Glomerular visceral epithelial cell (primary cell): ENCODE measurements around the gene ZDHHC11B.
"Not testable (repeated sequence)": the region's sequence is repeated elsewhere in the genome, so short reads cannot be mapped to it uniquely, and the experiment has no call there.

ENCODE experiments used
- DNase-seq: peaks from one replicate; pipeline ENCODE4 v3.0.0-alpha.2; 2016; ENCODE audit errors: extremely low spot score

The ZDHHC11B gene

DNA sequence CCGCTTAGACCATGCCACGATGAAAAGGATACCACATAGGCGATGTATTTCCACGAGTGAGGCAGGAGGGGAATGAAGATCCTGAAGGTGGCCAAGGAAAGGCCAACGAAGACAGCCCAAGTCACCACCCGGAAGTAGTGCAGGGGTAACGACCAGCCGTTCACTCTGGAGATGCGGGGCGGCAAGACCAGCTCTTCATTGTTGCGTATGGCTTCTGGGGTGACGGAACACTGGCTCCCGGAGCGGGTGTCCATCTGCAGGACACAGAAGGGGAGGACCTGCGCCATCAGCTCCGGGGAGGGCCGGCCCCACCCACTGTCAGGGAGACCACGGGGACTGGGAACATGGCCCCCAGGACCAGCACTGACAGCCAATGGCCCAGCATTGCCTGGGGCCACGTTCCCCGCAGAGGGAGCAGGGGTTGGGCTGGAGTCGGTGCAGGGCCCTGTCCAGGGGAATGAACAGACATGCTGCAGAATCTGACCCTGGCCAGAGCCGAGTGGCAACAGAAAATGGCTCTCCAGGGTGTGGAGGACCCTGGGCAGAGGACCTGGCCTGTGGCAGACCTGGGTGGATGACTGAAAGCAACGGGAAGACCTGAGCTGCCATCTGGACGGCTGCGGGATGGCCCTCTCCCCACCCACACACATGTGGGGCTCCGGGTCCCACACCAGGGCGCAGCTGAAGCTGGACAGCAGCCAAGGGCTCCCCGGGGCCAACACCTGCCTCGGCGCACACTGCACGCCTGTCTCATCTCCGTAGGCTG is 17.7 kb downstream of the ZDHHC11B start:
- DNase-seq = no peak

GRCh38 chr5:765948-766631 is 18.4 kb downstream of the ZDHHC11B start:
- no peak for DNase-seq

- no peak for DNase-seq
Observed at GRCh38 chr5:763998-764781, 20.3 kb downstream of the ZDHHC11B start.

GRCh38 chr5:763397-763796 is 21.1 kb downstream of the ZDHHC11B start:
- DNase-seq = no peak

GRCh38 chr5:762996-763395 is 21.5 kb downstream of the ZDHHC11B start:
- DNase-seq = not testable (repeated sequence)

DNA sequence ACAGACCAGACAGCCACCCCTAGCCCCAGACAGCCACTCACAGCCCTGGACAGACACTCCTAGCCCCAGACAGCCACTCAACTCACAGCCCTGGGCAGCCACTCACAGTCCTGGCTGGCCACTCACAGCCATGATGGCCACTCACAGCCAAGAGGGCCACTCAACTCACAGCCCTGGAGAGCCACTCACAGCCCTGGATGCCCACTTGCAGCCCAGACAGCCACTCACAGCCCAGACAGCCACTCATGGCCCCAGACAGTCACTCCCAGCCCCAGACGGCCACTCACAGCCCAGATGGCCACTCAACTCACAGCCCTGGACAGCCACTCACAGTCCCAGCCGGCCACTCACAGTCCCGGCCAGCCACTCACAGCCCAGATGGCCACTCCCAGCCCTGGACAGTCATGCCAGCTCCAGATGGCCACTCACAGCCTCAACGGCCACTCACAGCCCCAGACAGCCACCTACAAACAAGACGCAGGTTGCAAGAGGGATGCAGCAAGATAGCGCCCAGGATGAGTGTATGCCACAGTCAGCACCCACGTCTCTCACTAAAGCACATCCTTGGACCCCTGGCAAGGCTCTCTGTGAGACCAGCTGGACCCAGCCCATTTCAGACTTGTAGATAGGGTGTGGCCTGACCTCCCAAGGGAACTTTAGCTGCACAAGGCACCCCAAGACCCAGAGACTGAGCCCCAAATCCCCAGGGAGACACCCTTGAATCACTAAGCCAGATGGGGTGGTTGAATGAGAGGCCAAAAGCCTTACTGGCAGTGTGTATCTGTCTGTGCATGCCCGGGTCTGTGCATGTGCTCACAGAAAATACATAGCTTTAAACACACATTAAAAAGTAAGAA is 22.4 kb downstream of the ZDHHC11B start:
- no peak for DNase-seq

DNA sequence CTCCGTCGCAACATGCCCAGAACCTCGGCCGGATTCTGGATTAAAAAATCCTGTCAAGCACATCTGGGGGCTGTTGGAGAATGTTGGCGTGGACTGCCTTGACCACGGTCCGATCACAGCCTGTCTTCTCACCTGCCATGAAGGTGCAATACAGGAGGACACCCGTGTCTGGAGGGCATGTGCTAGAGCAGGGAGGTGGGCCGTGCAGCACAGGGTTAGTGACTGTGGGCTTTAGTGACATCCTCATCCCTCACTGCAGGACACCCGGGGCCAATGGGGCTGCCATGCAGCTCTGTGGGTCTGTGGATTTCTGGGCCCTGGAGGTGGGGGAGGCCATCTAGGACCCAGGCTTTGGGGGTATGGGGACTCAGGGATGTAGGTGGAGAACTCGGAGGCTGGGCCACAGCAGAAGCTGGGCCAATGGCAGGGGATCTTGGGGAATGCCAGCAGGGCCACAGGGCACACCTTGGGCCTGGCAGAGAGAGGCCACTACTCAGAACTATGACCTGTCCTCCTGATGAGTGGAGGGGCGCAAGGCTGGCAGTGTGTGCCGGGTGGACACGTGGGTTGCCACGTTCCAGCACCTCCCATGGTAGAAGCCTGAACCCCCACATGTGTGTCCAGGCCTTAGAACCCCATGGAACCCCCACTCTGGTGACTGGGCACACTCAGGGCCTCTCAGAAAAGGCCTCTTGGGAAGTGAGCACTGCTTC is 23.3 kb downstream of the ZDHHC11B start:
- DNase-seq = no peak

GRCh38 chr5:760363-761058 is 24.0 kb downstream of the ZDHHC11B start:
- DNase-seq = no peak

- DNase-seq = no peak
Observed at GRCh38 chr5:759781-760362, 24.7 kb downstream of the ZDHHC11B start.

GRCh38 chr5:759111-759751 is 25.3 kb downstream of the ZDHHC11B start:
- no peak for DNase-seq

GRCh38 chr5:758698-759053 is 25.9 kb downstream of the ZDHHC11B start:
- no peak for DNase-seq

DNA sequence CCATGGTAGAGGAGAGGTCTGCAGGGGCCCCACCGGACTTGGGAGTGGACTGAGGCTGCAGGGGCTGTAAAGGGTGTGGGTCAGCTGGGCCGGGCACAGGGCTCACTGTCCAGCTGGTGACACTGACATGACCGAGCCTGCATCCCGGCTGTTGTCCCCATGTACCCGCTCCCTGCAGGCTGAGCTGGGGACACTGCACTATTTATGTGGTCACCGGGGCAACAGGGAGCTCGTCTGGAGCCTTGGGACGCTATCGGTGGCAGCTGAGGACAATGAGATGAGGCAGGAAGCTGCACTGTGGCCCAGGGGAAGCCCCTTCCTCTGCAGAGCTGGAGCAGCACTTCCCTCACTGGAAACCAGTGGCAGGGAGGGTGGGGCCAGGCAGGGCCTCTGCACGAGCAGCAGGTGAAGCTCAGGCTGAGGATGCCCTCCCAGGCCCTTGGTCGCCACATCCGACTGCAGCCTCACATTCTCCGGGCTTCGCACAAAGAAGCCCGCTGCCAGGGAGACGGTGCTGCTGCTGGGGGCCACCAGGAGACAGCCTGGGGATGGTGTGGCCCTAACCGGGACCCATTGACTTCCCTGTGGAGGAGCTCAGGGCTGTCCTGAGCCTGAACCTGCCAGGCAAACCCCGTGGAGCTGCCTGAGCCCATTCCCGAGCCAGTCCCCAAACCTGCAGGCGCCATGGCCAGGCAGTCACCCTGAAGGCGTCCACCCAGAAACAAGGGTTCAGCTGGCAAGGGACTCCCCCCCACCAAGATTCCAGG is 26.4 kb downstream of the ZDHHC11B start:
- no peak for DNase-seq

DNA sequence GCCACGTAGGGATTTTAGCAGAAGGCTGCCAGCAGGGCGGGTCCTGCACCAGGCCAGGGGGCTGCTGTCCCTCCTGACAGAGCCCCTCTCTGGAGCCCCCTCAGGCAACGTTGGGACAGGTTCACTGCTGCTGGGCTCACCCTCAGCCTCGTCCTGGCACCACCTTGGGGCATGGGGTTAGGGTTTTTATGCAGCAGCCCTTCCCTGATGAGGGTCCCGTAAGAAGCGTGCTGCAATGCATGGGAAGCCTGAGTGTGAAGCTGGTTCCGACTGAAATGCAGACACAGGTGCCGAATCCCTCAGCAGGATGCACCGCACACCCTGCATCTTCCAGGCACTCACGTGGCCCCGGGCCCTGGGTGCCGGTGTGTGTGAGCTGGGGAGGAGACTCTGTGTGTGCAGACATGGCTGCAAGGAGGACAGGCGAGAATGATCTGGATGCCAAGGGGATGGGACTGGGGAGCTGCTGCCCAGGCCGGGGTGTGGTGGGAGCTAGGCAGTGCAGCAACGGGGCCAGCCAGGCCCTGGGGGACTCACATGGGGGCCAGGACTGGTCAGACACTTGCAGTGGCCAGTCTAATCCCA is 27.1 kb downstream of the ZDHHC11B start:
- DNase-seq = no peak

- no peak for DNase-seq
Observed at GRCh38 chr5:756865-757345, 27.6 kb downstream of the ZDHHC11B start.

GRCh38 chr5:756171-756570 is 28.4 kb downstream of the ZDHHC11B start:
- DNase-seq = no peak

DNA sequence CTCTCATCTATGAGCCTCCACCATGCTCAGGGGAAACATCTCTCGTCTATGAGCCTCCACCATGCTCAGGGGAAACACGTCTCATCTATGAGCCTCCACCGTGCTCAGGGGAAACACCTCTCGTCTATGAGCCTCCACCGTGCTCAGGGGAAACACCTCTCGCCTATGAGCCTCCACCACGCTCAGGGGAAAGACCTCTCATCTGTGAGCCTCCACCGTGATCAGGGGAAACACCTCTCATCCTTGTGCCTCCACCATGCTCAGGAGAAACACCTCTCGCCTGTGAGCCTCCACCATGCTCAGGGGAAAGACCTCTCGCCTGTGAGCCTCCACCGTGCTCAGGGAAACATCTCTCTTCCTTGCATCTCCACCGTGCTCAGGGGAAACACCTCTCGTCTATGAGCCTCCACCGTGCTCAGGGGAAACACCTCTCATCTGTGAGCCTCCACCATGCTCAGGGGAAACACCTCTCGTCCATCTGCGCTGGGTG is 30.3 kb downstream of the ZDHHC11B start:
- DNase-seq = not testable (repeated sequence)

- DNase-seq = not testable (repeated sequence)
Observed at GRCh38 chr5:753567-754142, 30.9 kb downstream of the ZDHHC11B start.
